ENCODE results near the gene GET4. TPM values are rescaled to one million over a fixed set of nuclear protein-coding genes. Genes with fewer than 3 reads are reported as not detected.
A peak's percentile ranks its signal among the peaks of the same experiment; 100 is the strongest.

The GET4 gene
- 42.9 TPM for polyA plus RNA-seq (ENCODE audit: insufficient read length)
- long read RNA-seq, donor 1, full-length matches to known transcripts, result 20 of 20 reads
- long read RNA-seq, donor 1, partial matches to known transcripts, result 0 of 20 reads
- long read RNA-seq, donor 1, other reads (novel, unspliced or antisense), result 0 of 20 reads
- long read RNA-seq, donor 2, full-length matches to known transcripts, result 13 of 13 reads
- long read RNA-seq, donor 2, partial matches to known transcripts, result 0 of 13 reads
- long read RNA-seq, donor 2, other reads (novel, unspliced or antisense), result 0 of 13 reads
- long read RNA-seq, donor 3, transcript GET4-201 (9 exons, 2,090 nt), result major isoform, 18 of 18 reads
- long read RNA-seq, donor 3, partial matches to known transcripts, result 0 of 18 reads
- long read RNA-seq, donor 3, other reads (novel, unspliced or antisense), result 0 of 18 reads
- long read RNA-seq, donor 4, full-length matches to known transcripts, result 2 of 2 reads
- long read RNA-seq, donor 4, partial matches to known transcripts, result 0 of 2 reads
- long read RNA-seq, donor 4, other reads (novel, unspliced or antisense), result 0 of 2 reads
- long read RNA-seq, donor 5, full-length matches to known transcripts, result 48 of 56 reads
- long read RNA-seq, donor 5, partial matches to known transcripts, result 8 of 56 reads
- long read RNA-seq, donor 5, other reads (novel, unspliced or antisense), result 0 of 56 reads
- long read RNA-seq, donor 6, full-length matches to known transcripts, result 23 of 29 reads
- long read RNA-seq, donor 6, partial matches to known transcripts, result 6 of 29 reads
- long read RNA-seq, donor 6, other reads (novel, unspliced or antisense), result 0 of 29 reads
- long read RNA-seq, donor 7, full-length matches to known transcripts, result 30 of 37 reads
- long read RNA-seq, donor 7, partial matches to known transcripts, result 7 of 37 reads
- long read RNA-seq, donor 7, other reads (novel, unspliced or antisense), result 0 of 37 reads
- long read RNA-seq, donor 8, full-length matches to known transcripts, result 14 of 14 reads
- long read RNA-seq, donor 8, partial matches to known transcripts, result 0 of 14 reads
- long read RNA-seq, donor 8, other reads (novel, unspliced or antisense), result 0 of 14 reads

- peak; percentile 92 for DNase-seq
Observed at GRCh38 chr7:876077-876971, at the start of gene GET4. TSS of gene GET4 (plus strand) at chr7:876554. CDS start at chr7:876646, 92 bp downstream.

GRCh38 chr7:828793-829561, 47.4 kb upstream of the GET4 start:
- no peak for DNase-seq

- no peak for DNase-seq
Observed at GRCh38 chr7:830069-830468, 46.3 kb upstream of the GET4 start.

GRCh38 chr7:831596-832166, 44.7 kb upstream of the GET4 start:
- peak; percentile 61 for DNase-seq

- DNase-seq, result peak; percentile 63
Observed at GRCh38 chr7:832167-832967, 44.0 kb upstream of the GET4 start, which contains the start of gene SUN1. TSS of gene SUN1 (plus strand) at chr7:832476. CDS start at chr7:832525, 49 bp downstream.

GRCh38 chr7:832968-833424, 43.4 kb upstream of the GET4 start:
- DNase-seq, result no peak

GRCh38 chr7:833601-834258, 42.6 kb upstream of the GET4 start:
- DNase-seq, result no peak

GRCh38 chr7:834277-834676, 42.1 kb upstream of the GET4 start:
- DNase-seq, result no peak

GRCh38 chr7:835021-835420, 41.3 kb upstream of the GET4 start:
- DNase-seq, result no peak

GRCh38 chr7:835485-836401, 40.6 kb upstream of the GET4 start:
- no peak for DNase-seq

GRCh38 chr7:836429-836828, 39.9 kb upstream of the GET4 start:
- DNase-seq, result no peak

- no peak for DNase-seq
Observed at GRCh38 chr7:837001-837400, 39.4 kb upstream of the GET4 start.

GRCh38 chr7:840001-840600, 36.3 kb upstream of the GET4 start:
- no peak for DNase-seq

GRCh38 chr7:841943-842342, 34.4 kb upstream of the GET4 start:
- DNase-seq, result no peak

GRCh38 chr7:842431-843031, 33.8 kb upstream of the GET4 start:
- DNase-seq, result no peak

GRCh38 chr7:843230-843629, 33.1 kb upstream of the GET4 start:
- no peak for DNase-seq

- no peak for DNase-seq
Observed at GRCh38 chr7:844043-844442, 32.3 kb upstream of the GET4 start.
